ENCODE data around the gene ASPSCR1. TPM values are rescaled to one million over a fixed set of nuclear protein-coding genes. Genes with fewer than 3 reads are reported as not detected.

Gene ASPSCR1
- total RNA-seq, 1 donor from 2014 or later = 50.0 TPM

DNA sequence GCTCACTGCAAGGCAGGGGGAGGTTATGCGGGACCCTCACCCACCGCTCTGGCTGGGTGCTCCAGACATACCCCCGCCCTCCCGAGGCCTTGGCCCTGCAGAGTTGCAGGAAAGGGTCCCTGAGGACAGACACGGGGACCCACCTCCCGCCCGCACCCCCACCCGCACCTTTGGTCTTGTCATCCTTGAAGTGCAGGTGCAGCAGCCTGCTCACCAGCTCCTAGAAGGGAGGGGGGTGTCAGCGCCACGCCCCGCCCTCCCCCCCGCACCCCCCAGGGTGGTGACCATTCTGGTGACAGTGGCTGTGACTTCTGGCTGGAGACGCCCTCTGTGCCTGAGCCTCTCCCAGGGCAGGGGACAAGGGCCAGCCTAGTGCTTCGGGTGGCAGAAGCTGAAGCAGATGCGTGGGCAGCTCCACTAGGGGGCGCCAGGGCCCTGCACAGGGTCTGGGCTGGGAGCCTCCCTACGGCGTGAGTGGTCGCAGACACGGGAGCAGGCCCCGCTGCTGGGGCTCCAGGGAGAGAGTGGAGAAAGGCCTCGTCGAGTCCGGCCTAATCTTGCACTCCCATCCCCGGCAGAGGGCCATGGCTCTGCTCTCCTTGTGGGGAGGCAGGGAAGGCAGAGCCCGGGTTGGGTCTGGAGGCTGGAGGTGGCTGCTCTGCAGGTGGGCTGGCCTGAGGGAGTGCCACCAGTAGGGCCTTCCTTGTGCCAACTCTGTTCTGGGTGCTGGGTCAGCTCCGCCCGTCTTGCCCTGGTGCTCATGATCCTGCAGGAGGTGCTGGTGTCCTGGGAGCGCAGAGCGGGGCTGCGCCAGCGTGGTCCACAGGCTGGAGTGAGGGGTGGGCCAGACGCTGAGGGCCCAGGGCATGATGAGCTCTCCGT, 42.5 kb downstream of the ASPSCR1 start:
- intact Hi-C loops (cut with micrococcal nuclease) = loop anchor here (5.0 kb wide), 2 partner anchors 148 to 477 kb away; partner anchors contain the start of gene ARHGDIA
- Mint-ChIP-seq H3K9me3 (no peaks in the 10 kb centered on the region), H3K27ac (no peak overlapping the region), H3K36me3 (ENCODE audit: low read depth) (peaks cover 4% of the 10 kb centered on the region), H3K4me1 (peaks cover 22% of the 10 kb centered on the region), H3K27me3 (no peaks in the 10 kb centered on the region), H3K4me3 (no peak overlapping the region)
- TF ChIP-seq, protein P1, sequence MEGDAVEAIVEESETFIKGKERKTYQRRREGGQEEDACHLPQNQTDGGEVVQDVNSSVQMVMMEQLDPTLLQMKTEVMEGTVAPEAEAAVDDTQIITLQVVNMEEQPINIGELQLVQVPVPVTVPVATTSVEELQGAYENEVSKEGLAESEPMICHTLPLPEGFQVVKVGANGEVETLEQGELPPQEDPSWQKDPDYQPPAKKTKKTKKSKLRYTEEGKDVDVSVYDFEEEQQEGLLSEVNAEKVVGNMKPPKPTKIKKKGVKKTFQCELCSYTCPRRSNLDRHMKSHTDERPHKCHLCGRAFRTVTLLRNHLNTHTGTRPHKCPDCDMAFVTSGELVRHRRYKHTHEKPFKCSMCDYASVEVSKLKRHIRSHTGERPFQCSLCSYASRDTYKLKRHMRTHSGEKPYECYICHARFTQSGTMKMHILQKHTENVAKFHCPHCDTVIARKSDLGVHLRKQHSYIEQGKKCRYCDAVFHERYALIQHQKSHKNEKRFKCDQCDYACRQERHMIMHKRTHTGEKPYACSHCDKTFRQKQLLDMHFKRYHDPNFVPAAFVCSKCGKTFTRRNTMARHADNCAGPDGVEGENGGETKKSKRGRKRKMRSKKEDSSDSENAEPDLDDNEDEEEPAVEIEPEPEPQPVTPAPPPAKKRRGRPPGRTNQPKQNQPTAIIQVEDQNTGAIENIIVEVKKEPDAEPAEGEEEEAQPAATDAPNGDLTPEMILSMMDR (IDR thresholded peaks at IDR 0.05) = no peak
- ChIA-PET CTCF (interaction anchor here (1.0 to 5.9 kb wide), 5 partner anchors 10 to 182 kb away, joined by 3 to 59 read pairs (median 3); partner anchors contain the start of gene NOTUM), POLR2A (interaction anchor here (0.6 to 3.2 kb wide), 7 partner anchors 18 to 487 kb away, joined by 3 to 12 read pairs (median 3); partner anchors contain the start of genes DCXR and MCRIP1)
- ATAC-seq (ENCODE audit: low read depth) = no peak
- DNase-seq = peak; percentile 59

DNA sequence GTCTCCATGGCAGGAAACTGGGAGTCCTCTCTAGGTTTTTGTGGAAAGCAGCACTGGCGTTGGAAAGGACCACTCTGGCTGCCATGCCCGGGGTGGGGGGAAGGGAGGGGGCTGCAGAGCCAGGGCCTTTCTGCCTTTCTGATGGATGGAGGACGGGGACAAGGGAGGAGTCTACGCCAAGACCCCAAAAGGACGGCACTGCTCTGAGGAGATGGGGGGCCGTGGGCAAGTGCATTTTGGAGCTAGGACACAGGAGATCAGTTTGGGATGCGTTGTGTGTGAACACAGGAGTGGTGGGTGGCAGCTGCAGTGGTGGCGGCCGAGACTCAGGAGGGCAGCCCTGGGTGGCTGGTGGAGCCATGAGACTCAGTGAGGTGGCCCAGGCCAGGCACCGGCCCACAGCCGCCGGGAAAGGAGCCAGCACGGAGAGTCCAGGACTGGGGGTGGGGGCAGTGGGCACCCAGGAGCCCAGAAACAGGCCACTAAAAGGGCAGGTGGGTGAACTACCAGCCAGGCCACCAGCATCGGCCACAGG, 43.2 kb downstream of the ASPSCR1 start:
- Mint-ChIP-seq H3K36me3 (ENCODE audit: low read depth) (peaks cover 4% of the 10 kb centered on the region), H3K27me3 (no peaks in the 10 kb centered on the region), H3K4me1 (peaks cover 22% of the 10 kb centered on the region), H3K9me3 (no peaks in the 10 kb centered on the region), H3K27ac (no peak overlapping the region), H3K4me3 (no peak overlapping the region)
- DNase-seq (no peak), ATAC-seq (ENCODE audit: low read depth) (no peak)
- intact Hi-C loops (cut with micrococcal nuclease) = loop anchor here (1.0 to 5.0 kb wide), 3 partner anchors 61 to 477 kb away; partner anchors contain the start of gene ARHGDIA
- CTCF ChIA-PET = interaction anchor here (1.0 to 5.9 kb wide), 6 partner anchors 9 to 182 kb away, joined by 3 to 59 read pairs (median 3); partner anchors contain the start of genes DCXR and NOTUM
- POLR2A ChIA-PET = interaction anchor here (0.6 to 3.2 kb wide), 9 partner anchors 17 to 187 kb away, joined by 3 to 12 read pairs (median 4); partner anchors contain the start of genes ASPSCR1, DCXR, FASN and MCRIP1
- TF ChIP-seq, protein P1 (IDR thresholded peaks at IDR 0.05) = no peak

DNA sequence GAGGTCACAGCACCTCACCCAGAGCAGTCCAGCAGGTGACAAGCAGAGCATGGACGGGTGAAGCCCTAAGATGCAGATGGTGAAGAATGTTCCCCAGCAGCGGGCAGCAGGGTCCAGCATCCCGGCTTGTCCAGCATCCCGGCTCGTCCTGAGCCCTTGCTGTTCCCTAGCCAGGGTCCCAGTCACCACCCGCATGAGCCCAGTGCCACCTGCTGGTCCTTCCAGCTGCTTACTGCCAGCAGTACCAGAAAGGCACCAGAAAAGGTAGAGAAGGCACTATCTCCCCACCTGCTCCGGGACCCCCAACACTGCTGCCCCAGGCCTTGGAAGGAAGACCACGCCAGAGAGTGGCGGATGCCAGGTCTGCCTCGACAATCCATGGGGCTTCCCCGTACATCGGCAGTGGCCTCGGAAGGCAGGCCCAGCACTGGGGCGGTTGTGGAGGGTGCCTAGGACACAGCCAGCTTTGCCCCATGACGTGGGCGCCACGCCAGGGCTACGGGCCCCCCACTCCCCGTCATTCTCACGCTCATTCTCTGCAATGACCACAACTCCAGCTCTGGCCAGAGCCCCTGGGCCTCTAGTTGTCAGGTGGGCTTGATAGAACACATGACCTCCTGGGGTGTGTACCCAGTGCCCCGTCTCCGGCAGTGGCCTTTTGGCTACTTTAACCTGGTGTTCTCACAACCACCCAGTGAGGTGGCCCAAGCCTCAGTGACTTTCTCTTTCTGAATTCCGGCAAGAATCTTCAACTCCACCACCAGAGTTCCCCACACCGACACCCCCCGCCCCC, 43.9 kb downstream of the ASPSCR1 start:
- no peak for ATAC-seq (ENCODE audit: low read depth)
- peaks cover 4% of the 10 kb centered on the region for H3K36me3 Mint-ChIP-seq (ENCODE audit: low read depth)
- H3K27ac Mint-ChIP-seq = peak overlapping the region; percentile 35
- CTCF ChIA-PET = interaction anchor here (1.0 to 5.9 kb wide), 4 partner anchors 14 to 62 kb away, joined by 3 to 59 read pairs (median 3); partner anchors contain the start of genes DCXR and NOTUM
- no peak for DNase-seq
- peaks cover 22% of the 10 kb centered on the region for H3K4me1 Mint-ChIP-seq
- POLR2A ChIA-PET = interaction anchor here (0.7 to 3.2 kb wide), 8 partner anchors 16 to 188 kb away, joined by 3 to 43 read pairs (median 6); partner anchors contain the start of genes ASPSCR1, DCXR, FASN and MCRIP1
- intact Hi-C loops (cut with micrococcal nuclease) = loop anchor here (1.0 to 5.0 kb wide), 3 partner anchors 62 to 476 kb away; partner anchors contain the start of gene ARHGDIA
- H3K27me3 Mint-ChIP-seq = no peaks in the 10 kb centered on the region
- peak overlapping the region; percentile 85 for H3K4me3 Mint-ChIP-seq
- TF ChIP-seq, protein P1 (IDR thresholded peaks at IDR 0.05) = no peak
- no peaks in the 10 kb centered on the region for H3K9me3 Mint-ChIP-seq

DNA sequence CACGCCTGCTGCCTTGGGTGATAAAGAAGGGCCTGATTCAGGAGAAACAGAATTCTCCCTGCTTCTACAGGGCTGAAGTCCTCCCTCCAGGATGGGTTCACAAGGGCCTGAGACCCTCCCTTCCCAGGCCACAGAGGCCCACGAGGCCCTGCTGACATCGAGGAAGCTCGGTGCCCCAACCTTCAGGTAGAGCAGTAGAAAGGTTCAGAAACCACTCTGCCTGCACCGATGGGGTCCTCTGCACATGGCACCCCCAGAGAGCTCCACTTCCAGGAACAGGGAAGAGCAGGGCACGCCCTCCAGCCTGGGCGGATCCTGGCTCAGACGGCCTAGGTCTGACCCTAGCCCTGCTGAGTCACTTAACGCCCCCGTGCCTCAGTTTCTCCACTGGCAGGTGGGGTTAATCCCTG, 44.5 kb downstream of the ASPSCR1 start:
- intact Hi-C loops (cut with micrococcal nuclease) = loop anchor here (1.0 to 5.0 kb wide), 3 partner anchors 63 to 475 kb away; partner anchors contain the start of gene ARHGDIA
- peak overlapping the region; percentile 85 for H3K4me3 Mint-ChIP-seq
- DNase-seq (no peak), ATAC-seq (ENCODE audit: low read depth) (no peak)
- H3K4me1 Mint-ChIP-seq = peaks cover 22% of the 10 kb centered on the region
- no peaks in the 10 kb centered on the region for H3K9me3 Mint-ChIP-seq
- CTCF ChIA-PET = interaction anchor here (0.7 to 5.9 kb wide), 4 partner anchors 13 to 62 kb away, joined by 3 to 59 read pairs (median 3); partner anchors contain the start of gene DCXR
- H3K27ac Mint-ChIP-seq = peak overlapping the region; percentile 35
- TF ChIP-seq, protein P1 (IDR thresholded peaks at IDR 0.05) = no peak
- H3K27me3 Mint-ChIP-seq = no peaks in the 10 kb centered on the region
- POLR2A ChIA-PET = interaction anchor here (0.6 to 3.2 kb wide), 14 partner anchors 16 to 392 kb away, joined by 3 to 43 read pairs (median 4); partner anchors contain the start of genes ASPSCR1, DCXR, FASN and MCRIP1
- H3K36me3 Mint-ChIP-seq (ENCODE audit: low read depth) = peaks cover 4% of the 10 kb centered on the region

Data from activated B cell treated with CpG ODN at 0.5 μM for 24 hours (primary cell).